Fibroblast of skin of left biceps (primary cell): ENCODE results near the gene KANSL1.
A peak's percentile ranks its signal among the peaks of the same experiment; 100 is the strongest.

Experiments
- DNase-seq, 2 experiments: peaks; one replicate each; pipeline ENCODE4 v3.0.0-alpha.2; 2013; ENCODE audit warnings: low read depth in 2 of 2

Gene KANSL1

GRCh38 chr17:46080118-46081017 lies 112.9 kb downstream of the KANSL1 start:
- no peak for DNase-seq

GRCh38 chr17:46078675-46079074 lies 114.6 kb downstream of the KANSL1 start:
- no peak for DNase-seq

GRCh38 chr17:46074540-46074939 lies 118.7 kb downstream of the KANSL1 start:
- DNase-seq, result no peak

GRCh38 chr17:46072998-46073397 lies 120.2 kb downstream of the KANSL1 start:
- DNase-seq, result peak; percentile 38 to 40

- no peak for DNase-seq
Observed at GRCh38 chr17:46071796-46072195, 121.4 kb downstream of the KANSL1 start.

GRCh38 chr17:46064460-46064859 lies 128.8 kb downstream of the KANSL1 start:
- no peak for DNase-seq

- DNase-seq, result peak; percentile 49 to 50
Observed at GRCh38 chr17:46063241-46063640, 130.0 kb downstream of the KANSL1 start.

GRCh38 chr17:46061435-46061834 lies 131.8 kb downstream of the KANSL1 start:
- DNase-seq, result no peak

GRCh38 chr17:46060461-46060860 lies 132.8 kb downstream of the KANSL1 start:
- no peak for DNase-seq

GRCh38 chr17:46059486-46059885 lies 133.7 kb downstream of the KANSL1 start:
- no peak for DNase-seq

GRCh38 chr17:46057366-46057765 lies 135.9 kb downstream of the KANSL1 start:
- no peak for DNase-seq

GRCh38 chr17:46056800-46057304 lies 136.4 kb downstream of the KANSL1 start:
- no peak for DNase-seq

- DNase-seq, result no peak
Observed at GRCh38 chr17:46053911-46054534, 139.2 kb downstream of the KANSL1 start.

- DNase-seq, result no peak
Observed at GRCh38 chr17:46049656-46050055, 143.6 kb downstream of the KANSL1 start.

- no peak for DNase-seq
Observed at GRCh38 chr17:46047856-46048255, 145.4 kb downstream of the KANSL1 start.

- no peak for DNase-seq
Observed at GRCh38 chr17:46047398-46047797, 145.8 kb downstream of the KANSL1 start.

GRCh38 chr17:46046957-46047356 lies 146.3 kb downstream of the KANSL1 start:
- DNase-seq, result no peak

GRCh38 chr17:46045639-46046038 lies 147.6 kb downstream of the KANSL1 start:
- no peak for DNase-seq

- no peak for DNase-seq
Observed at GRCh38 chr17:46044989-46045388, 148.2 kb downstream of the KANSL1 start.

GRCh38 chr17:46044286-46044928 lies 148.8 kb downstream of the KANSL1 start:
- DNase-seq, result peak; percentile 68 to 74

- no peak for DNase-seq
Observed at GRCh38 chr17:46043606-46044005, 149.6 kb downstream of the KANSL1 start.

GRCh38 chr17:46042925-46043324 lies 150.3 kb downstream of the KANSL1 start:
- DNase-seq, result no peak
